Gastroesophageal sphincter (tissue), 4 donors: ENCODE data around the gene COL5A1. TPM values are rescaled to one million over a fixed set of nuclear protein-coding genes. Genes with fewer than 3 reads are reported as not detected.

Source experiments
- ATAC-seq: fragments of 150-250 bp; one replicate; pipeline ENCODE4 v1.9.1; 2016; ENCODE audit warnings: mild to moderate bottlenecking, moderate library complexity
- H3K27ac ChIP-seq, 4 donors: fragments of 200-600 bp; sonication (generic) in 3 of 4; 1 replicate in 3 of 4; 2 replicates in 1 of 4; pipeline ENCODE4 v1.5.1; 2016 to 2019
- H3K27me3 ChIP-seq: fragments of 200-600 bp; sonication (generic); one replicate; pipeline ENCODE4 v1.5.1; 2019
- H3K36me3 ChIP-seq, 2 donors: fragments of 200-600 bp; sonication (generic); one replicate each; pipeline ENCODE4 v1.5.1; 2019; ENCODE audit warnings: control low read depth in 1 of 2
- H3K4me1 ChIP-seq, 3 donors: fragments of 200-600 bp; sonication (generic); 1 replicate in 2 of 3; 2 replicates in 1 of 3; pipeline ENCODE4 v1.5.1; 2016 to 2019; ENCODE audit warnings: control low read depth in 2 of 3
- H3K4me3 ChIP-seq, 2 donors: fragments of 200-600 bp; sonication (generic); one replicate each; pipeline ENCODE4 v1.5.1; 2019; ENCODE audit warnings: mild to moderate bottlenecking in 1 of 2, moderate library complexity in 1 of 2
- H3K9me3 ChIP-seq, 3 donors: fragments of 200-600 bp; sonication (generic); one replicate each; pipeline ENCODE4 v1.5.1; 2017 to 2019; ENCODE audit warnings: control low read depth in 2 of 3
- CTCF ChIP-seq, 4 experiments: fragments of 200-600 bp in 2 of 4; fragments of 450-650 bp in 2 of 4; sonication (generic) in 1 of 4; IDR thresholded peaks; one replicate each; pipeline ENCODE4 v1.5.1; 2017 to 2019; ENCODE audit warnings: antibody characterized with exemption in 4 of 4, mild to moderate bottlenecking in 2 of 4, moderate library complexity in 2 of 4
- EP300 ChIP-seq: sonication (generic); formaldehyde crosslinking; IDR thresholded peaks from one replicate; pipeline ENCODE4 v1.6.1; 2017; ENCODE audit warnings: antibody characterized with exemption, mild to moderate bottlenecking
- POLR2A ChIP-seq, 2 donors: fragments of 450-650 bp; IDR thresholded peaks; one replicate each; pipeline ENCODE4 v1.6.1; 2017; ENCODE audit warnings: antibody characterized with exemption in 2 of 2, mild to moderate bottlenecking in 2 of 2, moderate library complexity in 1 of 2
- POLR2AphosphoS5 ChIP-seq: sonication (generic); formaldehyde crosslinking; IDR thresholded peaks from one replicate; pipeline ENCODE4 v1.6.1; 2017; ENCODE audit warnings: antibody characterized with exemption
- WGBS, 2 donors: methylation state at CpG; one replicate each; pipeline ENCODE4 v1.1.5; 2018; ENCODE audit warnings: low coverage in 1 of 2; 5-methylcytosine and 5-hydroxymethylcytosine counted together
- total RNA-seq, 4 donors: library from RNA; depleted of rRNA; stranded (reverse); fragments of >200 nt; gene quantifications; one replicate each; pipeline ENCODE4 v1.1.0, GENCODE V29; 2016

Gene COL5A1
- total RNA-seq, 4 donors from 2014 or later, result 48.5 to 86.4 (median 74.9) TPM

DNA sequence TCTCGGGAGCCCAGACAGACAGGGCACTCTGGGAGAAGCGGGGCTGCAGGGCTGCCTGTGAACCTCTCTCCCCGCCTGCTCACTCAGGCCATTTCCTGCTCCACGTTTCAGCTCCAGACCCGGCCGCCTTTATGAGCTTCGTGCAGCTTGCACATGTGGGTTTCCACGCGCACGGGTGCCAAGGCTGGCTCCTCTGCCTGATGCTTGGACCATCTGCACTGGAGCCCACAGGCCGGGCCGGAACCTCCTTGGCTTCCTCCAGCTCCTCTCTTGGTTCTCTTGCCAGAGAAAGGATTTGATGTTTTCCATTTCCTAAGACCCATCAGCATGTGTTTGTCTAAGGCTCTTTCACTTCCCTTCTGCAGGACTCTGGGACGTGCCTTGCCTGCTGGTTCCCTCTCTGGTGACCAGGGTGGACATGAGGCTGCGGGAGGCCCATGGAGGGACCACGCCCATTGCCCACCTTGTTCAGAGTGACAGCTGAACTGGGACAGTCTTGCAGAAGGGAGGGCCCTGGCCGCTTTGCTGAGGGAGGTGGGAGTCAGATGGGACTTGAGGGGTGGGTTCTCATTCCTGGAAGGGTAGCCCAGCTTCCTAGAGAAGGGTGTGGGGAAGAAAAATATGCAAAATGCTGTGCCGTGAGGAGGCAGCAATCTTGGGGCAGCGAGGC lies 23.3 kb upstream of the COL5A1 start:
- ATAC-seq, result peak; percentile 8
- WGBS, 2 donors, result 21% methylated on average over 9 of the region's 18 CpGs; no CpG with 5 or more reads in 1 of the 2 donors
- TF ChIP-seq CTCF (IDR thresholded peaks at IDR 0.05) (no peak), POLR2AphosphoS5 (no peak), EP300 (no peak), POLR2A (IDR thresholded peaks at IDR 0.05) (no peak)

DNA sequence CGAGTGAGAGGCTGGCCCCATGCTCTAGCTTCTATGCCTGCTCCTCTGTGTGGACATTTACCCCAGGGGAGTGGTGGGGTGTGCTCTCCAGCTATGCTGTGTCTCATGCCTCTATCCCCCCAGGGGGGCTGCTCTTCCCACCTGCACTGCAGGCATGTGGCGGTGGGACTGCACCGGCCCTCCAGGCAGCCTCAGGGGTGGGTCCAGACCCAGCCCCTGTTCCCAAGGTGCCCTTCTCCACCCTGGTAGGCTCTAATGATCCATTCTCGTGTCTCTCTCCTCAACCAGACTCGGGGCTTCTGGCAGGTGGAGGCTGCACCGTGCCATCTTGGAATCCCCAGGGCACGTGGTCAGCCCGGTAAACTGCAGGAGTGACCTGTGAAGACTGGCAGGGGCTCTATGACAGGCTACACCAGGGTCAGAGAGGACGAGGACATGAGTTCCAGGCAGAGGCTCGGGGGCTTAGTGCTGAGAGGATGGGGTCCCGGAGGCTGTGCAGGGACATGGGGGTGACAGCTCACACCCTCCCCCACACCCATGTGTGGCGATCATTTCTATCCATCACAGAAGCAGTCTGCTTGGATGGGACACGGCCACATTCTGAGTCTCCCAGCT lies 22.7 kb upstream of the COL5A1 start:
- Histone ChIP-seq H3K27me3 (peaks cover 12% of the 10 kb centered on the region), H3K9me3 (no peaks in the 10 kb centered on the region), H3K4me3 (no peak overlapping the region), H3K27ac (no peak overlapping the region), H3K4me1 (peaks cover 0 to 4% (median 0%) of the 10 kb centered on the region in 3 donors), H3K36me3 (no peaks in the 10 kb centered on the region)
- WGBS, 2 donors, result 96% methylated on average over 4 of the region's 13 CpGs; no CpG with 5 or more reads in 1 of the 2 donors
- TF ChIP-seq POLR2A (IDR thresholded peaks at IDR 0.05) (no peak), EP300 (no peak), CTCF (IDR thresholded peaks at IDR 0.05) (no peak), POLR2AphosphoS5 (no peak)
- ATAC-seq, result no peak

More for the DNA sequence above, 23.3 kb upstream of the COL5A1 start:
- H3K4me3 ChIP-seq, result no peak overlapping the region
- H3K27me3 ChIP-seq, result peaks cover 12% of the 10 kb centered on the region
- H3K4me1 ChIP-seq, result peaks cover 0 to 4% (median 0%) of the 10 kb centered on the region in 3 donors
- H3K27ac ChIP-seq, result no peak overlapping the region
- H3K36me3 ChIP-seq, result no peaks in the 10 kb centered on the region
- H3K9me3 ChIP-seq, result no peaks in the 10 kb centered on the region

DNA sequence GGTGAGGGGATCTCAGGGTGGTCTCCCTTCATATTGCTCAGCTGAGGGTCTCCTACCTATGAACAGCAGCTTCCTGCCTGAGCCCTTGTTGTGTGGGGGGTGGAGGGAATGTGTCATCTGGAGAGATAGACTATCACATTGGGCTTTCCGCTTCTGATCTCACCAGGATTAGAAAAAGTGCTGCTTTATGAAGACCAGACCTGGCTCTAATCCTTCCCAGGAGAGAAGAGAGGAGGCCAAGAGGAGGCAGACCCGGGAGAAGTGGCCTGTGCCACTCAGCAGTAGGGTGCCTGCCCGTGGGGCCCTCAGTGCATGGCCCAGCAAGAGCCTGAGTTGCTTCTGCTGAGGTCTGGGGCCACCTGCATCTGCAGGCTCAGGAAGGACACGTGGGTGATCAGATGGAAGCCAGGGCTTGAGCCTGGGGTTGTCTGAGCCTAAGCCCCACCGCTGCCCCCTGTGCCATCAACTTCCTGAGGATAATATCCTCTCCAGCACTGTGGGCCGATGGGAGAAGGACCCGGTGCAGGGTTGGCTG lies 22.1 kb upstream of the COL5A1 start:
- no CpG with 5 or more reads among the region's 7 CpGs for WGBS, 2 donors
- Histone ChIP-seq H3K27me3 (peaks cover 12% of the 10 kb centered on the region), H3K4me1 (peaks cover 0 to 4% (median 0%) of the 10 kb centered on the region in 3 donors), H3K9me3 (no peaks in the 10 kb centered on the region), H3K4me3 (no peak overlapping the region), H3K27ac (no peak overlapping the region), H3K36me3 (no peaks in the 10 kb centered on the region)
- no peak for ATAC-seq
- TF ChIP-seq EP300 (no peak), CTCF (IDR thresholded peaks at IDR 0.05) (no peak), POLR2A (IDR thresholded peaks at IDR 0.05) (no peak), POLR2AphosphoS5 (no peak)

DNA sequence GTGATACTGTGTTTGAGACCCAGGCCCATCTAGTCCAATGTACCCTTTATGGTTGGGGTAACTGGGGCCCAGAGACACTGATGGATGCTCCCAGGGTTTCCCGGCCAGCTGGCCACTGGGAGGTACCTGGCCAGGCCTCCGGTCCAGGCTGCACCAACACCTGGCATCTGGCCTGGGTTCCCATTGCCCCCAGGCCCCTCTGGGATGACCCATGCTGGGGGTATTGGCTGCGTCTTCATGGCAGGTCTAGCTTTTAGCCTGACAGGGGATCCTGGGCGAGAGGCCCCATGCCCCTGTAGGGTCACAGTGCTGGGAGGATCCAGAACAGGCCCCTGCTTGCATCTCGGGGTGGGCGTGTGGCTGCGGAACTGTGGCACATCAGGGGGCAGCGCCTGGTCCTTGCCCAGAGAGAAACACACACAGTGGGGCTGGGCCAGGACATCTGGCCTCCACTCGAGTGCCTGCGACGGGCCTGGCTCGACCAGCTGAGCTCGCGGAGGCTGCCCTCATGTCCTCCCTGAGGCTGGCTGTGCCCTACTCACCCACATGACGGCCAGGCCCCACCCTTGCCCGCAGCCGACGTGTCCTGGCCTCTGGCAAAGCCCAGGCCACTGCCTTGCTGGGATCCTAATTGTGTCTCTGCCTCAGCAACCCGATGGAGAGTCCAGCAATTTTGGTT lies 21.5 kb upstream of the COL5A1 start:
- H3K9me3 ChIP-seq, result no peaks in the 10 kb centered on the region
- H3K36me3 ChIP-seq, result no peaks in the 10 kb centered on the region
- WGBS, 2 donors, result no CpG with 5 or more reads among the region's 19 CpGs
- ATAC-seq, result no peak
- TF ChIP-seq CTCF (IDR thresholded peaks at IDR 0.05) (no peak), POLR2A (IDR thresholded peaks at IDR 0.05) (no peak), EP300 (no peak), POLR2AphosphoS5 (no peak)
- no peak overlapping the region for H3K4me3 ChIP-seq
- H3K4me1 ChIP-seq, result peaks cover 0 to 4% (median 0%) of the 10 kb centered on the region in 3 donors
- H3K27me3 ChIP-seq, result peaks cover 12% of the 10 kb centered on the region
- no peak overlapping the region for H3K27ac ChIP-seq
